HCT116 (cell line): Measurements from ENCODE around the gene UNC50.

Experiments
- ATF3 ChIP-seq: IDR thresholded peaks from 2 replicates; pipeline ENCODE4 v1.6.1; 2012
- CTCF ChIP-seq, 3 experiments: fragments of 200-600 bp in 1 of 3; sonication (generic) in 1 of 3; IDR thresholded peaks in 2 of 3; conservative IDR thresholded peaks in 1 of 3; 2 replicates each; pipeline ENCODE4 v1.5.1; 2012 to 2017; ENCODE audit warnings: low read depth in 2 of 3, low read length in 2 of 3, antibody characterized with exemption in 1 of 3, borderline replicate concordance in 1 of 3, control low read depth in 1 of 3, mild to moderate bottlenecking in 1 of 3, mixed read lengths in 1 of 3, mixed run types in 1 of 3, moderate library complexity in 1 of 3; ENCODE audit not compliant: insufficient read depth in 1 of 3
- EZH2 ChIP-seq: fragments of 200-600 bp; sonication (generic); IDR thresholded peaks from 2 replicates; pipeline ENCODE4 v1.6.1; 2017; ENCODE audit warnings: antibody characterized with exemption, mixed run types
- FOSL1 ChIP-seq: IDR thresholded peaks from 2 replicates; pipeline ENCODE4 v1.6.1; 2012; ENCODE audit warnings: low read depth
- POLR2A ChIP-seq: IDR thresholded peaks from 2 replicates; pipeline ENCODE4 v1.7.0; 2011; ENCODE audit warnings: borderline replicate concordance; ENCODE audit not compliant: insufficient read depth, insufficient read length; ENCODE audit errors: extremely low read depth
- POLR2AphosphoS5 ChIP-seq: IDR thresholded peaks from 2 replicates; pipeline ENCODE4 v1.6.1; 2011; ENCODE audit warnings: mild to moderate bottlenecking, low read depth, low read length, moderate library complexity
- REST ChIP-seq: IDR thresholded peaks from 2 replicates; pipeline ENCODE4 v1.6.1; 2012; ENCODE audit warnings: low read depth
- SIN3A ChIP-seq: IDR thresholded peaks from 2 replicates; pipeline ENCODE4 v1.6.1; 2012; ENCODE audit warnings: low read depth
- SP1 ChIP-seq: IDR thresholded peaks from 2 replicates; pipeline ENCODE4 v1.6.1; 2012; ENCODE audit warnings: low read depth
- TCF7L2 ChIP-seq: IDR thresholded peaks from 2 replicates; pipeline ENCODE4 v1.7.0; 2011; ENCODE audit warnings: borderline replicate concordance, inconsistent platforms; ENCODE audit not compliant: insufficient read depth, insufficient read length; ENCODE audit errors: extremely low read depth
- ZFX ChIP-seq: fragments of 450-650 bp; IDR thresholded peaks from 2 replicates; pipeline ENCODE4 v1.6.1; 2017
- ZNF274 ChIP-seq: fragments of 200-500 bp; sonication (Bioruptor generic); IDR thresholded peaks from 2 replicates; pipeline ENCODE4 v1.6.1; 2014; ENCODE audit warnings: mild to moderate bottlenecking, low read depth, low read length, inconsistent platforms

GRCh38 chr2:98634406-98635092 is 26.2 kb downstream of the UNC50 start:
- TF ChIP-seq CTCF (IDR thresholded peaks at IDR 0.05 in 2 of 3, conservative IDR thresholded peaks at IDR 0.05 in 1 of 3; ENCODE audit: borderline replicate concordance in 1 of 3, insufficient read depth in 1 of 3, low read depth in 2 of 3, low read length in 2 of 3) (peak; percentile 11 to 66 (median 65); a peak in 5 of 6 replicates), POLR2AphosphoS5 (no peak), EZH2 (no peak), REST (no peak), POLR2A (no peak), ATF3 (no peak), ZNF274 (no peak), TCF7L2 (no peak), ZFX (no peak), SP1 (no peak), FOSL1 (no peak), SIN3A (no peak)
